Neural cell (in vitro differentiated cells): ENCODE measurements around the gene COQ2. TPM values are rescaled to one million over a fixed set of nuclear protein-coding genes. Genes with fewer than 3 reads are reported as not detected.

Source experiments
- H2AFZ ChIP-seq: fragments of 200-600, 300-800 bp; sonication (generic), shearing (Covaris generic); 2 replicates; pipeline ENCODE4 v1.6.0; 2014; ENCODE audit warnings: low read depth, mild to moderate bottlenecking, antibody characterized with exemption, low read length, moderate library complexity
- H3F3A ChIP-seq: fragments of 200-600 bp; shearing (Covaris generic); 2 replicates; pipeline ENCODE4 v1.6.1; 2016; ENCODE audit warnings: mild to moderate bottlenecking, moderate library complexity, mixed read lengths, antibody characterized with exemption, low read length; ENCODE audit not compliant: insufficient read depth, poor library complexity, severe bottlenecking
- H3K27ac ChIP-seq: fragments of 200-600, 300-800 bp; sonication (generic), shearing (Covaris generic); 2 replicates; pipeline ENCODE4 v1.5.1; 2014; ENCODE audit warnings: mild to moderate bottlenecking, low read length, moderate library complexity
- H3K27me3 ChIP-seq: fragments of 300-800, 200-600 bp; sonication (generic), shearing (Covaris generic); 2 replicates; pipeline ENCODE4 v1.6.0; 2014; ENCODE audit warnings: mild to moderate bottlenecking, low read depth, low read length, moderate library complexity; ENCODE audit not compliant: insufficient read depth
- H3K36me3 ChIP-seq: fragments of 300-800, 200-600 bp; sonication (generic), shearing (Covaris generic); 2 replicates; pipeline ENCODE4 v1.5.1; 2014; ENCODE audit warnings: mild to moderate bottlenecking, antibody characterized with exemption, low read length, moderate library complexity; ENCODE audit not compliant: insufficient read depth
- H3K4me2 ChIP-seq: fragments of 300-800, 200-600 bp; sonication (generic), shearing (Covaris generic); 2 replicates; pipeline ENCODE4 v1.6.0; 2014; ENCODE audit warnings: mild to moderate bottlenecking, low read length
- H3K4me3 ChIP-seq: fragments of 300-800, 200-600 bp; sonication (generic), shearing (Covaris generic); 2 replicates; pipeline ENCODE4 v1.5.1; 2014; ENCODE audit warnings: mild to moderate bottlenecking, low read length, moderate library complexity
- H3K79me2 ChIP-seq: fragments of 200-600 bp; shearing (Covaris generic); replicated peaks from 2 replicates; pipeline ENCODE4 v1.6.0; 2014; ENCODE audit warnings: mild to moderate bottlenecking, low read length, moderate library complexity; ENCODE audit not compliant: insufficient read depth
- H3K9ac ChIP-seq: fragments of 300-800, 200-600 bp; sonication (generic), shearing (Covaris generic); 2 replicates; pipeline ENCODE4 v1.6.1; 2016; ENCODE audit warnings: mild to moderate bottlenecking, low read length, mixed read lengths
- H3K9me2 ChIP-seq: fragments of 200-600 bp; shearing (Covaris generic); 2 replicates; pipeline ENCODE4 v1.6.1; 2016; ENCODE audit warnings: mild to moderate bottlenecking, low read length, mixed read lengths; ENCODE audit not compliant: insufficient read depth
- H3K9me3 ChIP-seq: fragments of 200-600, 300-800 bp; sonication (generic), shearing (Covaris generic); 2 replicates; pipeline ENCODE4 v1.6.1; 2016; ENCODE audit warnings: mild to moderate bottlenecking, mixed run types, low read length, moderate library complexity, mixed read lengths
- H4K20me1 ChIP-seq: fragments of 200-600 bp; shearing (Covaris generic); 2 replicates; pipeline ENCODE4 v1.6.1; 2016; ENCODE audit warnings: mild to moderate bottlenecking, mixed run types; ENCODE audit not compliant: insufficient read depth
- EP300 ChIP-seq: fragments of 450-650 bp; conservative IDR thresholded peaks from 2 replicates; pipeline ENCODE4 v1.6.1; 2014; ENCODE audit warnings: antibody characterized with exemption, mild to moderate bottlenecking, moderate library complexity; ENCODE audit not compliant: poor library complexity, severe bottlenecking
- EZH2 ChIP-seq: fragments of 200-600, 300-800 bp; shearing (Covaris generic), sonication (generic); IDR thresholded peaks from 2 replicates; pipeline ENCODE4 v1.6.1; 2014; ENCODE audit warnings: antibody characterized with exemption, low read length, borderline replicate concordance, mild to moderate bottlenecking; ENCODE audit not compliant: insufficient read depth, poor library complexity, severe bottlenecking
- MXI1 ChIP-seq: fragments of 450-650 bp; conservative IDR thresholded peaks from 2 replicates; pipeline ENCODE4 v1.6.1; 2014; ENCODE audit warnings: antibody characterized with exemption, mild to moderate bottlenecking; ENCODE audit not compliant: poor library complexity, severe bottlenecking
- POLR2AphosphoS5 ChIP-seq: IDR thresholded peaks from 2 replicates; pipeline ENCODE4 v1.6.1; 2012
- RAD21 ChIP-seq: fragments of 450-650 bp; conservative IDR thresholded peaks from 2 replicates; pipeline ENCODE4 v1.6.1; 2014; ENCODE audit warnings: antibody characterized with exemption, mild to moderate bottlenecking, moderate library complexity
- SMC3 ChIP-seq: fragments of 450-650 bp; conservative IDR thresholded peaks from 2 replicates; pipeline ENCODE4 v1.6.1; 2014; ENCODE audit warnings: antibody characterized with exemption, mild to moderate bottlenecking, moderate library complexity; ENCODE audit not compliant: poor library complexity
- TAF1 ChIP-seq: IDR thresholded peaks from 2 replicates; pipeline ENCODE4 v1.6.1; 2012; ENCODE audit warnings: low read depth
- polyA plus RNA-seq: library from polyadenylated mRNA; depleted of rRNA; stranded (reverse); fragments of >200 nt; gene quantifications from 2 replicates; pipeline ENCODE4 v1.2.3, GENCODE V29; 2014
- TF ChIP-seq, protein P1 (sequence below): IDR thresholded peaks from 2 replicates; pipeline ENCODE4 v1.6.1; 2012; ENCODE audit warnings: borderline replicate concordance
- TF ChIP-seq, protein P2 (sequence below): fragments of 450-650 bp; IDR thresholded peaks from 2 replicates; pipeline ENCODE4 v1.5.1; 2014; ENCODE audit warnings: antibody characterized with exemption, mild to moderate bottlenecking, moderate library complexity; ENCODE audit not compliant: poor library complexity, severe bottlenecking

Gene COQ2
- polyA plus RNA-seq, 1 donor from 2014 or later, result 19.8 TPM

- H3K79me2 ChIP-seq, result no peaks in the 10 kb centered on the region
- H3K4me3 ChIP-seq, result no peak overlapping the region
- H3K9ac ChIP-seq, result no peak overlapping the region
- no peaks in the 10 kb centered on the region for H3K9me3 ChIP-seq
- H2AFZ ChIP-seq, result no peak overlapping the region
- H3K4me2 ChIP-seq, result no peak overlapping the region
- no peaks in the 10 kb centered on the region for H3K27me3 ChIP-seq
- TF ChIP-seq, protein P1, sequence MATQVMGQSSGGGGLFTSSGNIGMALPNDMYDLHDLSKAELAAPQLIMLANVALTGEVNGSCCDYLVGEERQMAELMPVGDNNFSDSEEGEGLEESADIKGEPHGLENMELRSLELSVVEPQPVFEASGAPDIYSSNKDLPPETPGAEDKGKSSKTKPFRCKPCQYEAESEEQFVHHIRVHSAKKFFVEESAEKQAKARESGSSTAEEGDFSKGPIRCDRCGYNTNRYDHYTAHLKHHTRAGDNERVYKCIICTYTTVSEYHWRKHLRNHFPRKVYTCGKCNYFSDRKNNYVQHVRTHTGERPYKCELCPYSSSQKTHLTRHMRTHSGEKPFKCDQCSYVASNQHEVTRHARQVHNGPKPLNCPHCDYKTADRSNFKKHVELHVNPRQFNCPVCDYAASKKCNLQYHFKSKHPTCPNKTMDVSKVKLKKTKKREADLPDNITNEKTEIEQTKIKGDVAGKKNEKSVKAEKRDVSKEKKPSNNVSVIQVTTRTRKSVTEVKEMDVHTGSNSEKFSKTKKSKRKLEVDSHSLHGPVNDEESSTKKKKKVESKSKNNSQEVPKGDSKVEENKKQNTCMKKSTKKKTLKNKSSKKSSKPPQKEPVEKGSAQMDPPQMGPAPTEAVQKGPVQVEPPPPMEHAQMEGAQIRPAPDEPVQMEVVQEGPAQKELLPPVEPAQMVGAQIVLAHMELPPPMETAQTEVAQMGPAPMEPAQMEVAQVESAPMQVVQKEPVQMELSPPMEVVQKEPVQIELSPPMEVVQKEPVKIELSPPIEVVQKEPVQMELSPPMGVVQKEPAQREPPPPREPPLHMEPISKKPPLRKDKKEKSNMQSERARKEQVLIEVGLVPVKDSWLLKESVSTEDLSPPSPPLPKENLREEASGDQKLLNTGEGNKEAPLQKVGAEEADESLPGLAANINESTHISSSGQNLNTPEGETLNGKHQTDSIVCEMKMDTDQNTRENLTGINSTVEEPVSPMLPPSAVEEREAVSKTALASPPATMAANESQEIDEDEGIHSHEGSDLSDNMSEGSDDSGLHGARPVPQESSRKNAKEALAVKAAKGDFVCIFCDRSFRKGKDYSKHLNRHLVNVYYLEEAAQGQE, result no peak
- TF ChIP-seq RAD21 (no peak), TAF1 (no peak), POLR2AphosphoS5 (no peak), EZH2 (no peak), EP300 (no peak), MXI1 (no peak), SMC3 (no peak)
- TF ChIP-seq, protein P2, sequence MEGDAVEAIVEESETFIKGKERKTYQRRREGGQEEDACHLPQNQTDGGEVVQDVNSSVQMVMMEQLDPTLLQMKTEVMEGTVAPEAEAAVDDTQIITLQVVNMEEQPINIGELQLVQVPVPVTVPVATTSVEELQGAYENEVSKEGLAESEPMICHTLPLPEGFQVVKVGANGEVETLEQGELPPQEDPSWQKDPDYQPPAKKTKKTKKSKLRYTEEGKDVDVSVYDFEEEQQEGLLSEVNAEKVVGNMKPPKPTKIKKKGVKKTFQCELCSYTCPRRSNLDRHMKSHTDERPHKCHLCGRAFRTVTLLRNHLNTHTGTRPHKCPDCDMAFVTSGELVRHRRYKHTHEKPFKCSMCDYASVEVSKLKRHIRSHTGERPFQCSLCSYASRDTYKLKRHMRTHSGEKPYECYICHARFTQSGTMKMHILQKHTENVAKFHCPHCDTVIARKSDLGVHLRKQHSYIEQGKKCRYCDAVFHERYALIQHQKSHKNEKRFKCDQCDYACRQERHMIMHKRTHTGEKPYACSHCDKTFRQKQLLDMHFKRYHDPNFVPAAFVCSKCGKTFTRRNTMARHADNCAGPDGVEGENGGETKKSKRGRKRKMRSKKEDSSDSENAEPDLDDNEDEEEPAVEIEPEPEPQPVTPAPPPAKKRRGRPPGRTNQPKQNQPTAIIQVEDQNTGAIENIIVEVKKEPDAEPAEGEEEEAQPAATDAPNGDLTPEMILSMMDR, result no peak
- H4K20me1 ChIP-seq, result no peaks in the 10 kb centered on the region
- no peak overlapping the region for H3K27ac ChIP-seq
- no peaks in the 10 kb centered on the region for H3F3A ChIP-seq
- no peaks in the 10 kb centered on the region for H3K36me3 ChIP-seq
- H3K9me2 ChIP-seq, result no peaks in the 10 kb centered on the region
These were observed 54.8 kb downstream of the COQ2 start for GRCh38 chr4:83229791-83230190.

GRCh38 chr4:83228231-83228630, 56.4 kb downstream of the COQ2 start:
- TF ChIP-seq MXI1, result no peak
- no peak for TF ChIP-seq SMC3
- TF ChIP-seq EZH2, result no peak
- TF ChIP-seq POLR2AphosphoS5, result no peak
- no peak for TF ChIP-seq EP300
- TF ChIP-seq RAD21, result no peak
- TF ChIP-seq, protein P1, result no peak
- TF ChIP-seq, protein P2, result no peak
- TF ChIP-seq TAF1, result no peak
- Histone ChIP-seq H3K27ac (no peak overlapping the region), H3K9me2 (no peaks in the 10 kb centered on the region), H2AFZ (no peak overlapping the region), H4K20me1 (no peaks in the 10 kb centered on the region), H3K9me3 (no peaks in the 10 kb centered on the region), H3K4me3 (no peak overlapping the region), H3K9ac (no peak overlapping the region), H3K36me3 (no peaks in the 10 kb centered on the region), H3F3A (no peaks in the 10 kb centered on the region), H3K4me2 (no peak overlapping the region), H3K27me3 (no peaks in the 10 kb centered on the region), H3K79me2 (no peaks in the 10 kb centered on the region)
